Testis (tissue), 2 donors: ENCODE results near the gene OSBPL9.

Experiments used
- CTCF ChIP-seq, 3 experiments: fragments of 450-650 bp in 2 of 3; fragments of 200-600 bp in 1 of 3; sonication (generic) in 1 of 3; IDR thresholded peaks; one replicate each; pipeline ENCODE4 v1.5.1; 2016 to 2019; ENCODE audit warnings: antibody characterized with exemption in 3 of 3, mild to moderate bottlenecking in 2 of 3, moderate library complexity in 1 of 3
- POLR2A ChIP-seq: fragments of 450-650 bp; IDR thresholded peaks from one replicate; pipeline ENCODE4 v1.6.1; 2017; ENCODE audit warnings: antibody characterized with exemption, mild to moderate bottlenecking, moderate library complexity

- no peak for TF ChIP-seq POLR2A
- TF ChIP-seq CTCF (IDR thresholded peaks at IDR 0.05): no peak
Measured at GRCh38 chr1:51792864-51793263, 176.0 kb downstream of the OSBPL9 start.
